Small intestine (tissue), 7 donors: ENCODE results near the gene CDC25B. TPM values are rescaled to one million over a fixed set of nuclear protein-coding genes. Genes with fewer than 3 reads are reported as not detected.

ENCODE experiments used
- DNase-seq, 2 donors: peaks; one replicate each; pipeline versions ENCODE4 v3.0.0 to v3.0.0-alpha.2; 2013
- FAIRE-seq: peaks from 2 replicates; lab custom pipeline; 2012; peaks lifted over from hg19 to GRCh38; lab: Jason Lieb, UNC
- H3K27ac ChIP-seq, 3 donors: one replicate each; pipeline ENCODE4 v1.5.1; 2013; ENCODE audit warnings: low read length in 2 of 3, mild to moderate bottlenecking in 2 of 3, control low read depth in 1 of 3, inconsistent platforms in 1 of 3, low read depth in 1 of 3, moderate library complexity in 1 of 3
- H3K27me3 ChIP-seq, 3 donors: one replicate each; pipeline ENCODE4 v1.6.1; 2013; ENCODE audit warnings: low read length in 3 of 3, inconsistent platforms in 1 of 3; ENCODE audit not compliant: control insufficient read depth in 3 of 3, insufficient read depth in 3 of 3
- H3K36me3 ChIP-seq, 3 donors: one replicate each; pipeline ENCODE4 v1.6.1; 2013; ENCODE audit warnings: low read length in 3 of 3, inconsistent platforms in 1 of 3, low read depth in 1 of 3, mild to moderate bottlenecking in 1 of 3, moderate library complexity in 1 of 3; ENCODE audit not compliant: control insufficient read depth in 3 of 3, insufficient read depth in 2 of 3
- H3K4me1 ChIP-seq, 3 donors: one replicate each; pipeline ENCODE4 v1.6.1; 2013; ENCODE audit warnings: low read length in 2 of 3, inconsistent platforms in 1 of 3, low read depth in 1 of 3, mild to moderate bottlenecking in 1 of 3, moderate library complexity in 1 of 3; ENCODE audit not compliant: control insufficient read depth in 3 of 3, insufficient read depth in 2 of 3
- H3K4me3 ChIP-seq, 3 donors: one replicate each; pipeline ENCODE4 v1.5.1; 2013; ENCODE audit warnings: low read length in 3 of 3, control low read depth in 1 of 3, inconsistent platforms in 1 of 3, low read depth in 1 of 3, mild to moderate bottlenecking in 1 of 3, moderate library complexity in 1 of 3
- H3K9me3 ChIP-seq, 2 donors: one replicate each; pipeline ENCODE4 v1.6.1; 2013; ENCODE audit warnings: low read depth in 1 of 2, low read length in 1 of 2; ENCODE audit not compliant: control insufficient read depth in 2 of 2, insufficient read depth in 1 of 2
- WGBS, 3 donors: extraction: QIAGEN DNeasy Blood & Tissue Kit; methylation state at CpG; one replicate each; pipeline ENCODE4 v1.1.7; 2013; 5-methylcytosine and 5-hydroxymethylcytosine counted together
- polyA plus RNA-seq, 4 donors: library from polyadenylated mRNA; stranded (reverse) in 3 of 4; unstranded in 1 of 4; fragments of 200-250 nt in 3 of 4; fragments of 120-200 nt in 1 of 4; gene quantifications; one replicate each; pipeline versions ENCODE4 v1.2.1 to v1.2.3, GENCODE V29; 2013
- donor health status: healthy with polysubstance abuse.
- donor health status: control.
- donor health status: control.
- donor health status: Bipolar disorder and iron deficiency.
- donor health status: healthy.

The CDC25B gene
- polyA plus RNA-seq, 4 donors = 15.7 to 53.8 (median 20.3) TPM

DNA sequence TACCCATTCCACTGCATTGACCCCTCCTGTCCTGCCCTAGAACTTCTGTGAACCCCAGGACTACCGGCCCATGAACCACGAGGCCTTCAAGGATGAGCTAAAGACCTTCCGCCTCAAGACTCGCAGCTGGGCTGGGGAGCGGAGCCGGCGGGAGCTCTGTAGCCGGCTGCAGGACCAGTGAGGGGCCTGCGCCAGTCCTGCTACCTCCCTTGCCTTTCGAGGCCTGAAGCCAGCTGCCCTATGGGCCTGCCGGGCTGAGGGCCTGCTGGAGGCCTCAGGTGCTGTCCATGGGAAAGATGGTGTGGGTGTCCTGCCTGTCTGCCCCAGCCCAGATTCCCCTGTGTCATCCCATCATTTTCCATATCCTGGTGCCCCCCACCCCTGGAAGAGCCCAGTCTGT is 8.7 kb downstream of the CDC25B start:
- H3K4me3 ChIP-seq = no peak overlapping the region
- peaks cover 4 to 49% (median 12%) of the 10 kb centered on the region in 3 donors for H3K4me1 ChIP-seq
- DNase-seq (no peak), FAIRE-seq (no peak)
- H3K27ac ChIP-seq = no peak overlapping the region
- no peaks in the 10 kb centered on the region for H3K9me3 ChIP-seq
- H3K27me3 ChIP-seq = no peaks in the 10 kb centered on the region
- WGBS, 3 donors = 92 to 97% (median 94%) methylated on average over 11 of the region's 11 CpGs
- H3K36me3 ChIP-seq = peaks cover 0 to 66% (median 6%) of the 10 kb centered on the region in 3 donors

DNA sequence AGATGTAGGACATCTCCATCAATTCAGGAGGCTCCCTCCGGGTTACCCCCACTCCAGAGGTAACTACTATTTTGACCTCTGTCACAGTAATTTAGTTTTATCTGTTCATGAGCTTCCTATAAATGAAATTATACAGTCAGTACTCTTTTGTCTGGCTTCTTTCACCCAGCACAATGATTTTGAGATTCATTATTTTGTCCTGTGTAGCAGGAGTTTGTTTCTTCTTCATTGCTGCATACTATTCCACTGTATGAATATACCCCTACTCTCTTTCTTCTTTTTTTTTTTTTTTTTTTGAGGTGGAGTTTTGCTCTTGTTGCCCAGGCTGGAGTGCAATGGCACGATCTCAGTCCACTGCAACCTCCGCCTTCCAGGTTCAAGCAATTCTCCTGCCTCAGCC is 12.4 kb downstream of the CDC25B start:
- 58 to 77% (median 69%) methylated on average over 3 of the region's 3 CpGs for WGBS, 3 donors
- Histone ChIP-seq H3K36me3 (peaks cover 0 to 29% (median 6%) of the 10 kb centered on the region in 3 donors), H3K27me3 (no peaks in the 10 kb centered on the region), H3K4me1 (peaks cover 6 to 57% (median 23%) of the 10 kb centered on the region in 3 donors), H3K27ac (peak overlapping the region; percentile 83 to 95 (median 84)), H3K9me3 (no peaks in the 10 kb centered on the region), H3K4me3 (no peak overlapping the region)
- no peak for FAIRE-seq
- no peak for DNase-seq

DNA sequence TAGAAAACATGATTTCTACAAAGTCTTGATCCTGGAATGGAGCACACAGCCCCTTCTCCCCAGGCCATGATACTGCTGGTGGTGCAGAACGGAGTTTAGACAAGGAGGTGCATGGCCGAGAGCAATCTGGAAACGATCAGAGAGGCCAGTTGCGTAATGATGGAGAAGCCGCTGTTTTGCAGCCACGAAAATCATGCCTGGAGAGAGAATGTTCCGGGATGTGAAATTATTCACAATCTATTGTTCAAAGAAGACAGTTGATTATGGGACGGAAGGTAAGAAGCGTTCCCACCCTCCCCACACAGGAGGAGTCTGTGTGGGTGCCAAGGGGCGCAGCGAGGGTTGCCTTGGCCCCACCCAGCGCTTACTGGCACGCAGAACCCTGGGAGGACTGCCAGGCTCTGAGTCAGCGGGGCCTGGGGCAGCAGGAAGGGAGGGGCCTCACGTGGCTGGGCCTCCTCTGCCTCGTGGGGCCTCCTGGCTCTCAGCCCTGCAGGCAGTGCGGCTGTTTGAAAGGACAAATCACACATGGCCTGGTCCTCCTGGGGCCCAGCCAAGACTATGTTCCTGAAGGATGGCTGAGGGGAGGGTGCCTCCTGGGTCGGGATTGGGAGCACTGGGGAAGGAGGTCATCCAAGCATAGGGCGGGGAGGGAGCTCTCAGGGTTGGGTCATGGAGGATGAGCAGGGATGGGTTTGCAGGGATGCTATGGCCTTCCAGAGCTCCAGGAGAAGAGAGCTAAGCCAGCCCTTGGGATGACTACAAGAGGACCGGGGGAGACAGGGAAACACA is 15.6 kb downstream of the CDC25B start:
- peaks cover 6 to 50% (median 17%) of the 10 kb centered on the region in 3 donors for H3K4me1 ChIP-seq

DNA sequence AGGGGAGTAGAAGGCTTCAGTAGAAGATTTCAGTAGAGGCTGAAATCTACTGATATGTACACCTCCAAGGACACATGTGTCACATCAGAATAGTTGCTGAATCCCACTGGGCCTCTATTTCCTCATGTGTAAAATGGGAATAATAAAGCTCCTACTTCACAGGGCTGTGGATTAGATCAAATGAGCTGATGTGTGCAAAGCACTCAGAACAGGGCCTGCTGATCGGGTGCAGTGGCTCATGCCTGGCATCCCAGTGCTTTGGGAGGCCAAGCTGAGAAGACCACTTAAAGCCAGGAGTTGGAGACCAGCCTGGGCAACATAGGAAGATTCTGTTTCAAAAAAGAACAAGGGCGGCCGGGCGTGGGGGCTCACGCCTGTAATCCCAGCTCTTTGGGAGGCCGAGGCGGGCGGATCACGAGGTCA is 16.2 kb downstream of the CDC25B start:
- Histone ChIP-seq H3K4me3 (no peak overlapping the region), H3K36me3 (no peaks in the 10 kb centered on the region), H3K27ac (peak overlapping the region; percentile 74 to 100 (median 82)), H3K27me3 (no peaks in the 10 kb centered on the region), H3K4me1 (peaks cover 6 to 44% (median 11%) of the 10 kb centered on the region in 3 donors), H3K9me3 (no peaks in the 10 kb centered on the region)
- WGBS, 3 donors = 87 to 94% (median 90%) methylated on average over 7 to 9 of the region's 9 CpGs
- no peak for DNase-seq
- no peak for FAIRE-seq

More for the DNA sequence above, 15.6 kb downstream of the CDC25B start:
- Histone ChIP-seq H3K9me3 (no peaks in the 10 kb centered on the region), H3K27ac (peak overlapping the region; percentile 82 to 100 (median 94)), H3K4me3 (peak overlapping the region; percentile 3 to 46 (median 36)), H3K36me3 (no peaks in the 10 kb centered on the region), H3K27me3 (no peaks in the 10 kb centered on the region)
- 7 to 13% (median 7%) methylated on average over 19 to 20 of the region's 20 CpGs for WGBS, 3 donors
- DNase-seq = peak; percentile 98 to 99
- no peak for FAIRE-seq

DNA sequence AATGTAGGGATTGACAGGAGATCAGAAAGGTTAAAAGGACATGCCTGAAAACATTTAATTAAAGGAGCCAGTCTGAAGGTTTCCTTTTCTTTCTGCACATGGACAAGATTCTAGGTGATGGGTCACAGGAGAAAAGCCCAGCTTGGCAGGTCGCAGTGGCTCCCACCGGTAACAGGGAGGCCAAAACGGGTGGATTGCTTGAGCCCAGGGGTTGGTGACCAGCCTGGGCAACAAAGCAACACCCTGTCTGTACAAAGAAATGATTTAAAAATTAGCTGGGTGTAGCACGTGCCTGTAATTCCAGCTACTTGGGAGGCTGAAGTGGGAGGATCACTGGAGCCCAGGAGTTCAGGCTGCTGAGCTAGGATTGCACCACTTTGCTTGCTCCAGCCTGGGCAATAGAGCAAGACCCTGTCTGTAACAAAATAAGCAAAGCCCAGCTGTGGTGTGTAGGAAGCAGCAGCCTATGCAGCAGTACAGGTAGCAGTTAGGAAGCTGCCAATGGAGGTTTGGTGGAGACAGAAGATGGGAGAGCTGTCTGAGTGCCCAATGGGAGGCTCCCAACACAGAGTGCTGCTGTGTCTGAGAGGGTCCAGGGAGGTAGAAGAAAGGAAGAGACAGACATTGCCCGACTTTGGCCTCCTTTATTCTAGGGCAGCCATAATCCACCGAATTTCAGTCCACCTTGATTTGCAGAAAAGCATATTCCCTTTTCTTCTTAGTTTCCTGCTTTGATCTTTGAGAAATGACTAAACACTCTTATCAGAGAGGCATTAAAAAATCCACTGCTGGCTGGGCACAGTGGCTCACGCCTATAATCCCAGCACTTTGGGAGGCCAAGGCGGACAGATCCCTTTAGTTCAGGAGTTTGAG is 17.1 kb downstream of the CDC25B start:
- Histone ChIP-seq H3K4me1 (peaks cover 3 to 37% (median 11%) of the 10 kb centered on the region in 3 donors), H3K27me3 (no peaks in the 10 kb centered on the region), H3K27ac (peak overlapping the region; percentile 17 to 61 (median 30)), H3K9me3 (no peaks in the 10 kb centered on the region), H3K36me3 (no peaks in the 10 kb centered on the region), H3K4me3 (no peak overlapping the region)
- FAIRE-seq = no peak
- 32 to 67% (median 53%) methylated on average over 8 of the region's 8 CpGs for WGBS, 3 donors
- peak; percentile 28 to 61 for DNase-seq

DNA sequence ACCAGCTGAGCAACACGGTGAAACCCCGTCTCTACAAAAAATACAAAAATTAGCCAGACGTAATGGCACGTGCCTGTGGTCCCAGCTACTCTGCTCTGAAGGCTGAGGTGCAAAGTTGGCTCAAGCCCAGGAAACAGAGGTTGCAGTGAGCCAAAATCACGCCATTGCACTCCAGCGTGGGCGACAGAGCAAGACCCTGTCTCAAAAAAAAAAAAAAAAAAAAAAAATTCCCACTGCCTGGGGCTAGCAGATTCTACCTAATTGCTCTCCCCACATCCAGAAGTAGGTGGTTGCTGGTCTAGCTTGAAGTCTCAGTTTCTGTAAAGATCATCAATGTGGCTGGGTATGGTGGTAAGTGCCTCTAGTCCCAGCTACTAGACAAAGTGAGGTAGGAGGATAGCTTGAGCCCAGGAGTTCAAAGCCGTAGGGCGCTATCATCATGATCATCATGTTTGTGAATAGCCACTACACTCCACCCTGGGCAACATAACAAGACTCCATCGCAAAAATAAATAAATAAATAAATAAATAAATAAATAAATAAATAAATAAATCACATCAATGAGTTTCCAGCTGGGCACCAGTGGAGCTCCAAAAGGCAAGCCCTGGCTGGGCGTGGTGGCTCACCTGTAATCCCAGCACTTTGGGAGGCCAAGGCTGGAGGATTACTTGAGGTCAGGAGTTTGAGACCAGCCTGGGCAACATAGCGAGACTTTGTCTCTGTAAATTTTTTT is 17.9 kb downstream of the CDC25B start:
- Histone ChIP-seq H3K4me1 (peaks cover 3 to 39% (median 11%) of the 10 kb centered on the region in 3 donors), H3K27ac (peak overlapping the region; percentile 17 to 61 (median 30)), H3K36me3 (no peaks in the 10 kb centered on the region), H3K27me3 (no peaks in the 10 kb centered on the region), H3K4me3 (no peak overlapping the region), H3K9me3 (no peaks in the 10 kb centered on the region)
- WGBS, 3 donors = 46 to 67% (median 54%) methylated on average over 12 of the region's 12 CpGs
- no peak for DNase-seq
- FAIRE-seq = no peak

DNA sequence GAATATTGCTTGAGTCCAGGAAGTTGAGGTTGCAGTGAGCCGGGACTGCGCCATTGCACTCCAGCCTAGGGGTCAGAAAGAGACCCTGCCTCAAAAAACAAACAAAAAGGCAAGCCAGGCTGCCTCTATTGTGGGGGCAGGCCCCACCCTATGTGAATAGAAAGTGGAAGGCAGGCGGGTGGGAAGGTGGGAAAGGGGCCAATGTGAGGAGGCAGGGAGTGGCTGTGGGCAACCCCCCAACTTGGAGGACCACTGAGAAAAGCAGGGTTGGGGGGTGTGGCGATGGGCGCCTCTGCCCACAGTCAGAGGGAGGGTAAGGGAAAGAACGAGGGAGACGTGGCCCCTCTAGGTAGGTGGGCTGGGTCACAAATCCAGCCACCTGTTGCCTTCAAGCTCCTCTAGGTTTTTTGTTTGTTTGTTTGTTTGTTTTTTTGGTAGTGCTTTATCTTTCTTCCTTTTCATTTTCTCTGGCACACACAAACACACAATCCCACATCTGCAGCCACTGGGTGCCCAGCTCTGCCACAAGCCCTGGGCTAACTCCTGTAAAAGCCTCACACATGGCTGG is 18.9 kb downstream of the CDC25B start:
- no peak overlapping the region for H3K27ac ChIP-seq
- H3K4me1 ChIP-seq = peaks cover 6 to 48% (median 11%) of the 10 kb centered on the region in 3 donors

More for the DNA sequence above, 18.9 kb downstream of the CDC25B start:
- FAIRE-seq = no peak
- Histone ChIP-seq H3K4me3 (no peak overlapping the region), H3K9me3 (no peaks in the 10 kb centered on the region), H3K36me3 (no peaks in the 10 kb centered on the region), H3K27me3 (no peaks in the 10 kb centered on the region)
- no peak for DNase-seq
- WGBS, 3 donors = 63 to 74% (median 70%) methylated on average over 7 of the region's 7 CpGs
